Right ventricle myocardium inferior (tissue), 1 donor: ENCODE results near the gene ODAD2. TPM values are rescaled to one million over a fixed set of nuclear protein-coding genes. Genes with fewer than 3 reads are reported as not detected.

Source experiments
- ATAC-seq: fragments of 200-7000 bp; cut with Tn5 transposase; one replicate; pipeline ENCODE4 v1.9.1; 2020; ENCODE audit warnings: mild to moderate bottlenecking, moderate library complexity
- DNase-seq: peaks from one replicate; pipeline ENCODE4 v3.0.0; 2021; ENCODE audit errors: missing footprints
- intact Hi-C: fragments of 100-400 bp; cut with DNase I; formaldehyde crosslinking; loops from one replicate; pipeline ENCODE4 v1.11.0; 2022
- total RNA-seq: library from RNA; stranded (reverse); fragmentation: NEBNext Ultra II Directional; extraction: Animal tissue kit (Norgen Biotek cat#: 25700); gene quantifications from one replicate; pipeline ENCODE4 v1.2.1, GENCODE V29; 2021
- donor health status: DM: no; HTN: yes; CAD: no; lungs with severe emphysema.

ODAD2 gene
- total RNA-seq, 1 donor from 2014 or later, result not detected

GRCh38 chr10:27889518-27889917, 109.4 kb downstream of the ODAD2 start:
- DNase-seq (no peak), ATAC-seq (no peak)
- intact Hi-C loops, result no loop called here

GRCh38 chr10:27884185-27884641, 114.7 kb downstream of the ODAD2 start:
- intact Hi-C loops, result no loop called here
- DNase-seq (no peak), ATAC-seq (no peak)

- ATAC-seq (no peak), DNase-seq (no peak)
- intact Hi-C loops, result no loop called here
These were observed 120.6 kb downstream of the ODAD2 start for GRCh38 chr10:27878281-27878680.

GRCh38 chr10:27865221-27865635, 133.7 kb downstream of the ODAD2 start:
- DNase-seq (no peak), ATAC-seq (no peak)
- intact Hi-C loops, result no loop called here

- no peak for DNase-seq
- ATAC-seq, result no peak
- intact Hi-C loops, result no loop called here
These were observed 137.1 kb downstream of the ODAD2 start for GRCh38 chr10:27861781-27862180.

- intact Hi-C loops, result no loop called here
- no peak for ATAC-seq
- DNase-seq, result no peak
These were observed 141.3 kb downstream of the ODAD2 start for GRCh38 chr10:27857616-27858015.

GRCh38 chr10:27844223-27844622, 154.7 kb downstream of the ODAD2 start:
- ATAC-seq (peak; percentile 57), DNase-seq (no peak)
- intact Hi-C loops, result no loop called here

GRCh38 chr10:27838901-27839300, 160.0 kb downstream of the ODAD2 start:
- ATAC-seq, result no peak
- intact Hi-C loops, result no loop called here

GRCh38 chr10:27838361-27838760, 160.5 kb downstream of the ODAD2 start:
- ATAC-seq, result no peak
- DNase-seq, result no peak
- intact Hi-C loops, result no loop called here

More at GRCh38 chr10:27838901-27839300, 160.0 kb downstream of the ODAD2 start:
- no peak for DNase-seq

- intact Hi-C loops, result no loop called here
- DNase-seq, result no peak
- no peak for ATAC-seq
These were observed 164.4 kb downstream of the ODAD2 start for GRCh38 chr10:27834476-27834875.

- intact Hi-C loops, result no loop called here
- no peak for ATAC-seq
- DNase-seq, result no peak
These were observed 165.1 kb downstream of the ODAD2 start for GRCh38 chr10:27833792-27834191.

GRCh38 chr10:27832826-27833225, 166.1 kb downstream of the ODAD2 start:
- DNase-seq, result no peak
- no peak for ATAC-seq
- intact Hi-C loops, result no loop called here

GRCh38 chr10:27826369-27826768, 172.5 kb downstream of the ODAD2 start:
- intact Hi-C loops, result no loop called here
- DNase-seq (no peak), ATAC-seq (no peak)

GRCh38 chr10:27822301-27822700, 176.6 kb downstream of the ODAD2 start:
- no peak for ATAC-seq
- intact Hi-C loops, result no loop called here
- no peak for DNase-seq

GRCh38 chr10:27820637-27821036, 178.2 kb downstream of the ODAD2 start:
- DNase-seq, result no peak
- no peak for ATAC-seq
- intact Hi-C loops, result no loop called here

GRCh38 chr10:27819781-27820531, 178.9 kb downstream of the ODAD2 start:
- ATAC-seq (peak; percentile 96), DNase-seq (peak; percentile 70)
- intact Hi-C loops, result no loop called here

GRCh38 chr10:27816320-27816719, 182.6 kb downstream of the ODAD2 start:
- no peak for ATAC-seq
- intact Hi-C loops, result no loop called here
- DNase-seq, result no peak

GRCh38 chr10:27815846-27816245, 183.0 kb downstream of the ODAD2 start:
- no peak for DNase-seq
- no peak for ATAC-seq
- intact Hi-C loops, result no loop called here

- intact Hi-C loops, result no loop called here
- DNase-seq, result no peak
- no peak for ATAC-seq
These were observed 183.6 kb downstream of the ODAD2 start for GRCh38 chr10:27815261-27815660.

- intact Hi-C loops, result no loop called here
- DNase-seq (no peak), ATAC-seq (no peak)
These were observed 193.7 kb downstream of the ODAD2 start for GRCh38 chr10:27805180-27805579.

- no peak for DNase-seq
- intact Hi-C loops, result no loop called here
- no peak for ATAC-seq
These were observed 194.7 kb downstream of the ODAD2 start for GRCh38 chr10:27804136-27804535.
